ENCODE results near the gene WDR72. TPM values are rescaled to one million over a fixed set of nuclear protein-coding genes. Genes with fewer than 3 reads are reported as not detected.

The WDR72 gene
- total RNA-seq (2012; rRNA removed) = not detected in 2 replicates
- polyA plus RNA-seq (2012; rRNA removed) = not detected in 2 replicates
- polyA plus RNA-seq (2012; cell fraction: cytosol; rRNA removed) = not detected in 2 replicates
- polyA plus RNA-seq (2012; cell fraction: nucleus; rRNA removed; ENCODE audit: low replicate concordance) = not detected in 2 replicates
- not detected for Bru-seq, nascent RNA
- percentile 2 among the genes with signal in this experiment for BruChase-seq, experiment 1, labeled RNA remaining after a 6-hour chase
- BruChase-seq, experiment 2, labeled RNA remaining after a 2-hour chase = percentile 0 among the genes with signal in this experiment
- long read RNA-seq = 0 reads

- no peak within 1 kb of the TSS for H2AFZ ChIP-seq (replicated peaks; ENCODE audit: low read length, poor library complexity)
- no peak within 1 kb of the TSS for H3K4me2 ChIP-seq (ENCODE audit: low read depth, low read length)
- no peak within 1 kb of the TSS for H3K9ac ChIP-seq (ENCODE audit: low read depth, low read length)
- H3K79me1 ChIP-seq (ENCODE audit: low read depth in 1 of 2, low read length in 2 of 2) = no peaks in the 10 kb centered on the region
- peaks cover 3% of the 10 kb centered on the region; the same call in 1 of the 2 replicates for H3K9me3 ChIP-seq (ENCODE audit: control insufficient read depth, insufficient read depth, low read length)
- no peak within 1 kb of the TSS for H2BK120ac ChIP-seq (ENCODE audit: low read depth, low read length)
- DNase-seq = no peak
- 10% methylated on average over 4 of the region's 45 CpGs; no CpG with 5 or more reads in 1 of the 2 experiments for WGBS, 2 experiments (ENCODE audit: extremely low coverage in 2 of 2, insufficient read length in 1 of 2)
- H3K9me1 ChIP-seq (ENCODE audit: insufficient read depth, low read length) = no peaks in the 10 kb centered on the region
- no peaks in the 10 kb centered on the region for H3K27me3 ChIP-seq (ENCODE audit: control insufficient read depth, insufficient read depth, low read length)
- H4K20me1 ChIP-seq (ENCODE audit: insufficient read depth, low read length) = no peaks in the 10 kb centered on the region
- no peak within 1 kb of the TSS for H3K4me3 ChIP-seq (ENCODE audit: insufficient read depth, low read depth, low read length)
- no peak within 1 kb of the TSS for H2BK20ac ChIP-seq (ENCODE audit: low read depth, low read length)
- POLR2A ChIA-PET (ENCODE audit: unreplicated experiment) = no interaction called here
- no peak within 1 kb of the TSS for H4K5ac ChIP-seq (ENCODE audit: low read depth, low read length)
- no peak within 1 kb of the TSS for H2BK15ac ChIP-seq (ENCODE audit: low read depth, low read length)
- no peaks in the 10 kb centered on the region for H3K36me3 ChIP-seq (ENCODE audit: control insufficient read depth, insufficient read depth, low read length)
- in situ Hi-C loops (cut with MboI; ENCODE audit: low sequenced_read_pairs) (no loop called here), intact Hi-C loops (cut with micrococcal nuclease) (no loop called here), dilution Hi-C loops (cut with HindIII; ENCODE audit: low sequenced_read_pairs, unreplicated experiment) (no loop called here)
- no peak within 1 kb of the TSS for H2AK5ac ChIP-seq (ENCODE audit: low read depth, low read length)
- H3K14ac ChIP-seq (replicated peaks; ENCODE audit: low read depth, low read length) = no peak within 1 kb of the TSS
- no peak within 1 kb of the TSS for H3K18ac ChIP-seq (ENCODE audit: low read depth, low read length)
- H3K27ac ChIP-seq (ENCODE audit: insufficient read depth, low read length) = no peak within 1 kb of the TSS
- H2AK9ac ChIP-seq (replicated peaks; ENCODE audit: low read depth, low read length, poor library complexity) = no peak within 1 kb of the TSS
- no peak within 1 kb of the TSS for H3K56ac ChIP-seq (ENCODE audit: extremely low read depth, insufficient read depth, low read length)
- no peak for ATAC-seq (ENCODE audit: low read depth)
- no peak within 1 kb of the TSS for H3K23ac ChIP-seq (ENCODE audit: low read depth, low read length)
- H3K4me1 ChIP-seq (ENCODE audit: control insufficient read depth, insufficient read depth, low read length) = no peaks in the 10 kb centered on the region
- no peak within 1 kb of the TSS for H3K4ac ChIP-seq (ENCODE audit: low read depth, low read length)
- H4K8ac ChIP-seq (ENCODE audit: low read depth in 2 of 2, low read length in 2 of 2) = no peak within 1 kb of the TSS
- CTCF ChIA-PET = no interaction called here
- no peak within 1 kb of the TSS for H4K91ac ChIP-seq (ENCODE audit: insufficient read depth, low read depth, low read length)
- TF ChIP-seq MXI1 (IDR thresholded peaks at IDR 0.05; ENCODE audit: borderline replicate concordance, low read depth, low read length) (no peak), CEBPB (IDR thresholded peaks at IDR 0.05; ENCODE audit: low read depth, low read length) (no peak), NFE2L2 (IDR thresholded peaks at IDR 0.05; ENCODE audit: low read depth, low read length) (no peak), ELK1 (IDR thresholded peaks at IDR 0.05; ENCODE audit: borderline replicate concordance, low read depth, low read length) (no peak)
- no peak within 1 kb of the TSS for H2BK5ac ChIP-seq (ENCODE audit: low read depth, low read length, poor library complexity, severe bottlenecking)
- no TSS peak for BruUV-seq (replicated peaks)
Measured at GRCh38 chr15:53759411-53759931, at the start of gene WDR72. TSS of gene WDR72 (minus strand) at chr15:53759663. CDS start at chr15:53733149, 26,514 bp downstream.

All from IMR-90 (cell line).